HEK293 (cell line): ENCODE data around the gene BORCS6.
A peak's percentile ranks its signal among the peaks of the same experiment; 100 is the strongest.

Source experiments
- ELK4 ChIP-seq: IDR thresholded peaks from 2 replicates; pipeline ENCODE4 v1.6.1; 2011; ENCODE audit warnings: mild to moderate bottlenecking, low read depth, low read length, borderline replicate concordance
- FEZF1 ChIP-seq: fragments of 450-650 bp; formaldehyde crosslinking; IDR thresholded peaks from 2 replicates; pipeline ENCODE4 v1.5.1; 2016; ENCODE audit warnings: missing biosample characterization, missing genetic modification characterization
- GLIS2 ChIP-seq: fragments of 450-650 bp; formaldehyde crosslinking; IDR thresholded peaks from 2 replicates; pipeline ENCODE4 v1.5.1; 2016; ENCODE audit warnings: missing biosample characterization, missing genetic modification characterization
- KLF1 ChIP-seq: fragments of 450-650 bp; formaldehyde crosslinking; IDR thresholded peaks from 2 replicates; pipeline ENCODE4 v1.5.1; 2016; ENCODE audit warnings: missing biosample characterization, missing genetic modification characterization
- SCRT1 ChIP-seq: fragments of 450-650 bp; formaldehyde crosslinking; IDR thresholded peaks from 2 replicates; pipeline ENCODE4 v1.5.1; 2016; ENCODE audit warnings: missing biosample characterization, missing genetic modification characterization, borderline replicate concordance
- TCF7L2 ChIP-seq: IDR thresholded peaks from 2 replicates; pipeline ENCODE4 v1.6.1; 2011; ENCODE audit warnings: low read depth, mild to moderate bottlenecking, inconsistent platforms, low read length, moderate library complexity, borderline replicate concordance
- ZBTB1 ChIP-seq: fragments of 450-650 bp; formaldehyde crosslinking; IDR thresholded peaks from 2 replicates; pipeline ENCODE4 v1.5.1; 2016; ENCODE audit warnings: missing biosample characterization, missing genetic modification characterization
- ZBTB49 ChIP-seq: fragments of 450-650 bp; formaldehyde crosslinking; IDR thresholded peaks from 2 replicates; pipeline ENCODE4 v1.5.1; 2016; ENCODE audit warnings: missing biosample characterization, missing genetic modification characterization, low read depth
- ZBTB7A ChIP-seq: fragments of 450-650 bp; formaldehyde crosslinking; IDR thresholded peaks from 2 replicates; pipeline ENCODE4 v1.5.1; 2016; ENCODE audit warnings: low read depth, missing biosample characterization, missing genetic modification characterization
- ZNF174 ChIP-seq: fragments of 450-650 bp; formaldehyde crosslinking; IDR thresholded peaks from 2 replicates; pipeline ENCODE4 v1.5.0; 2017; ENCODE audit warnings: missing biosample characterization, mild to moderate bottlenecking, missing genetic modification characterization
- ZNF18 ChIP-seq: fragments of 450-650 bp; formaldehyde crosslinking; IDR thresholded peaks from 2 replicates; pipeline ENCODE4 v1.5.1; 2016; ENCODE audit warnings: missing biosample characterization, missing genetic modification characterization
- ZNF341 ChIP-seq: fragments of 450-650 bp; formaldehyde crosslinking; IDR thresholded peaks from 2 replicates; pipeline ENCODE4; 2016; ENCODE audit warnings: low read depth, missing biosample characterization, missing genetic modification characterization
- ZNF513 ChIP-seq: fragments of 450-650 bp; IDR thresholded peaks from 2 replicates; pipeline ENCODE4 v1.5.1; 2018; ENCODE audit warnings: missing biosample characterization, missing genetic modification characterization
- ZNF518A ChIP-seq: fragments of 450-650 bp; formaldehyde crosslinking; conservative IDR thresholded peaks from 2 replicates; pipeline ENCODE4 v1.5.1; 2016; ENCODE audit warnings: low read depth, missing biosample characterization, missing genetic modification characterization
- ZNF530 ChIP-seq: fragments of 450-650 bp; formaldehyde crosslinking; IDR thresholded peaks from 2 replicates; pipeline ENCODE4 v1.5.1; 2016; ENCODE audit warnings: low read depth, missing biosample characterization, missing genetic modification characterization
- ZNF561 ChIP-seq: fragments of 450-650 bp; IDR thresholded peaks from 2 replicates; pipeline ENCODE4 v1.5.1; 2018; ENCODE audit warnings: missing biosample characterization, missing genetic modification characterization, borderline replicate concordance
- ZNF571 ChIP-seq: fragments of 450-650 bp; formaldehyde crosslinking; IDR thresholded peaks from 2 replicates; pipeline ENCODE4 v1.5.0; 2017; ENCODE audit warnings: missing biosample characterization, missing genetic modification characterization
- ZNF76 ChIP-seq: fragments of 450-650 bp; formaldehyde crosslinking; IDR thresholded peaks from 2 replicates; pipeline ENCODE4; 2016; ENCODE audit warnings: low read depth, missing biosample characterization, missing genetic modification characterization, borderline replicate concordance
- ZNF837 ChIP-seq: fragments of 450-650 bp; formaldehyde crosslinking; IDR thresholded peaks from 2 replicates; pipeline ENCODE4 v1.5.1; 2016; ENCODE audit warnings: missing biosample characterization, missing genetic modification characterization
- ZSCAN18 ChIP-seq: fragments of 450-650 bp; formaldehyde crosslinking; IDR thresholded peaks from 2 replicates; pipeline ENCODE4 v1.5.1; 2016; ENCODE audit warnings: missing biosample characterization, missing genetic modification characterization
- ZSCAN4 ChIP-seq: fragments of 450-650 bp; formaldehyde crosslinking; IDR thresholded peaks from 2 replicates; pipeline ENCODE4 v1.5.1; 2017; ENCODE audit warnings: missing biosample characterization, missing genetic modification characterization
- ZSCAN5A ChIP-seq: fragments of 450-650 bp; formaldehyde crosslinking; IDR thresholded peaks from 2 replicates; pipeline ENCODE4 v1.5.1; 2016; ENCODE audit warnings: missing biosample characterization, missing genetic modification characterization

Gene BORCS6

GRCh38 chr17:8222630-8223355 is 32.8 kb upstream of the BORCS6 start (continued):
- TF ChIP-seq ZSCAN4 (tag by site-specific recombination) (peak; percentile 44; the same call in 1 of the 2 replicates), GLIS2 (tag by site-specific recombination) (peak; percentile 48), ZNF530 (no peak), ZBTB49 (tag by site-specific recombination) (no peak), ZSCAN18 (peak; percentile 84), ZNF518A (peak; percentile 28), ZBTB1 (peak; percentile 42; the same call in 1 of the 2 replicates), ZNF571 (tag by site-specific recombination) (no peak), ZNF837 (tag by site-specific recombination) (no peak), KLF1 (tag by site-specific recombination) (peak; percentile 37; the same call in 1 of the 2 replicates), ZNF341 (tag by site-specific recombination) (peak; percentile 40), TCF7L2 (no peak), ZNF561 (peak; percentile 94), ZNF18 (tag by site-specific recombination) (peak; percentile 37; the same call in 1 of the 2 replicates), ELK4 (no peak), ZNF76 (tag by site-specific recombination) (no peak), ZSCAN5A (peak; percentile 84), ZNF513 (tag by site-specific recombination) (no peak; the same call in none of the 2 replicates), ZBTB7A (tag by site-specific recombination) (peak; percentile 66; the same call in 1 of the 2 replicates), ZNF174 (tag by site-specific recombination) (no peak), FEZF1 (tag by site-specific recombination) (0 out of 2 replicates have a peak, but pooled peaks have one; percentile 7), SCRT1 (tag by site-specific recombination) (no peak)
